DND-41 (cell line): ENCODE results near the gene ETFA.

Experiments
- CTCF ChIP-seq: IDR thresholded peaks from 2 replicates; pipeline ENCODE4 v1.5.1; 2012; ENCODE audit warnings: borderline replicate concordance, low read length, moderate library complexity, mild to moderate bottlenecking; ENCODE audit not compliant: poor library complexity, severe bottlenecking; ENCODE audit errors: extremely low read depth
- EZH2 ChIP-seq: IDR thresholded peaks from 3 replicates; pipeline ENCODE4 v1.6.1; 2012; ENCODE audit warnings: borderline replicate concordance, low read depth, mild to moderate bottlenecking, moderate library complexity, low read length, inconsistent platforms; ENCODE audit not compliant: severe bottlenecking

- TF ChIP-seq CTCF (no peak), EZH2 (no peak)
These were observed 36.3 kb upstream of the ETFA start for GRCh38 chr15:76347482-76348055.
